ENCODE data around the gene SPSB4.
A peak's percentile ranks its signal among the peaks of the same experiment; 100 is the strongest.

DNA sequence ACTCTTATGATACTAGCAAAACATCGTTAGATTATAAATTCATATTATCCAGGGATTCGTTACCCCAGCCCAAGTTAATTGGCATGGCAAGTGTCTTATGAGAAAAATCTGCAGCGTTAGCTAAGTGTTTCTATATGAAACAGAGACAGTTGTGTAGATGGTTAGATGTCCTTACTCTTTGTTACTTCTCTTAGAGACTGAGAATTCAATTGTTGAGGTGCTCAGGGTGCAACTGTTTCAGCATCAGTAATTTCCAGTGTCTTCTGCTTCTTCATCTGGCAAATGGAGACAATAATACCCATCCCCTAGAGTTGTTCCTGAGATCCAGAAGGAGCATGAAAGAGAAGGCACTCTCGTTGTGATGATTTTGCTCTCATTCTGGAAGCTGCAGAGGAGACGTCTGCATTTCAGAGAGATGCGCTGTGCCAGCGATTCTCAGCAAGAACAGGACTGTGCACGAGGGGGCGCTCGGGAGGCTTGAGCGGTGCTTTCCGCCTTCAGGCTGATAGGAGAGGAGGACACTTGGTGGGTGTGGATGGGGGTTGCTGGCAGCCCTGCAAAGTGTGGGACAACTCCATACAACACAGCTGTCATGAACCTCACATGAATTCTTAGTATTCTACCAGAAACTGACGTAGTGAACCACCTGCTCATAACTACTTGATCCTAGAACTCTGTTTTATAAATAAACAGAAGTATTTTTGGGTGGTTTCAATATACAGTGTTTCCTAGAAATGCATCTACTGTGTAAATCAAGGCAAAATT, 39.7 kb upstream of the SPSB4 start:
- TF ChIP-seq CTCF (IDR thresholded peaks at IDR 0.05; ENCODE audit: control extremely low read depth in 1 of 3, insufficient read depth in 1 of 3, low read depth in 1 of 3, low read length in 3 of 3), result peak; percentile 91 to 98 (median 96)
- no peak for TF ChIP-seq JUN (IDR thresholded peaks at IDR 0.05; ENCODE audit: low read depth, low read length)
- TF ChIP-seq GTF2F1 (IDR thresholded peaks at IDR 0.05; ENCODE audit: borderline replicate concordance, low read depth, low read length), result no peak
- no peak for TF ChIP-seq SP2 (IDR thresholded peaks at IDR 0.05; ENCODE audit: low read length)
- TF ChIP-seq CREB1 (IDR thresholded peaks at IDR 0.05), result no peak
- TF ChIP-seq USF2 (IDR thresholded peaks at IDR 0.05; ENCODE audit: low read length), result no peak
- TF ChIP-seq POLR2A (IDR thresholded peaks at IDR 0.05; ENCODE audit: control extremely low read depth in 1 of 2, low read depth in 2 of 2, low read length in 2 of 2), result no peak
- TF ChIP-seq SIRT6 (IDR thresholded peaks at IDR 0.05; ENCODE audit: low read length), result no peak
- TF ChIP-seq EZH2 (IDR thresholded peaks at IDR 0.05; ENCODE audit: low read depth, low read length, severe bottlenecking), result no peak
- no peak for TF ChIP-seq POLR2AphosphoS5 (IDR thresholded peaks at IDR 0.05; ENCODE audit: low read depth, low read length)
- TF ChIP-seq CBX8 (IDR thresholded peaks at IDR 0.05; ENCODE audit: borderline replicate concordance, low read depth, low read length), result no peak
- TF ChIP-seq PHF8 (conservative IDR thresholded peaks at IDR 0.05; ENCODE audit: low read depth, low read length), result no peak
- no peak for TF ChIP-seq HDAC2 (IDR thresholded peaks at IDR 0.05; ENCODE audit: borderline replicate concordance in 1 of 2, low read depth in 2 of 2, low read length in 2 of 2)

Measured in H1 (cell line).